ENCODE measurements around the gene ZBTB2. TPM values are rescaled to one million over a fixed set of nuclear protein-coding genes. Genes with fewer than 3 reads are reported as not detected.

The ZBTB2 gene
- total and polyA plus RNA-seq, 10 of the 15 experiments (the other 5 are each of a cell fraction or from before 2014, with no cell fraction given): 4.2 to 21.9 (median 15.0) TPM

- no peak for ATAC-seq
- no TSS peak for BruUV-seq (replicated peaks)
- Histone ChIP-seq H4K20me1 (ENCODE audit: control insufficient read depth, insufficient read depth) (no peaks in the 10 kb centered on the region), H3K27ac (ENCODE audit: control insufficient read depth, insufficient read depth) (no peak overlapping the region; the same call in 1 of the 2 replicates), H2AFZ (ENCODE audit: control insufficient read depth, low read depth, low read length) (no peak overlapping the region), H3K4me3 (0 out of 2 replicates have a peak overlapping the region, but pooled peaks have one; percentile 14), H3K27me3 (replicated peaks in 1 of 2; ENCODE audit: control insufficient read depth in 2 of 2, insufficient read depth in 2 of 2, low read length in 1 of 2) (no peaks in the 10 kb centered on the region), H3K4me2 (ENCODE audit: control insufficient read depth, insufficient read depth) (peak overlapping the region; percentile 62), H3K4me1 (ENCODE audit: control insufficient read depth, insufficient read depth, low read length) (peaks cover 20% of the 10 kb centered on the region), H3K9me3 (replicated peaks; ENCODE audit: control insufficient read depth, insufficient read depth, low read length) (no peaks in the 10 kb centered on the region; the same call in 2 of the 3 replicates), H3K79me2 (ENCODE audit: control insufficient read depth, insufficient read depth, low read length) (peaks cover 73% of the 10 kb centered on the region), H3K36me3 (ENCODE audit: control insufficient read depth in 2 of 2, insufficient read depth in 2 of 2, low read length in 1 of 2) (peaks cover 0 to 2% of the 10 kb centered on the region in 2 experiments; a peak in 1 of 4 replicates), H3K9ac (ENCODE audit: control insufficient read depth, insufficient read depth, low read length) (no peak overlapping the region)
- FAIRE-seq: no peak
- RAD21 ChIA-PET (ENCODE audit: unreplicated experiment): interaction anchor here (1.2 to 1.3 kb wide), 2 partner anchors 8 to 53 kb away, joined by 3 read pairs; no protein-coding TSS in a partner anchor
- TF ChIP-seq CREB1 (IDR thresholded peaks at IDR 0.05; ENCODE audit: low read depth) (no peak), USF2 (IDR thresholded peaks at IDR 0.05; ENCODE audit: borderline replicate concordance, low read depth, low read length) (no peak), NBN (IDR thresholded peaks at IDR 0.05) (no peak), CHD4 (IDR thresholded peaks at IDR 0.05) (no peak), POLR2AphosphoS2 (IDR thresholded peaks at IDR 0.05; ENCODE audit: low read depth, low read length) (no peak)
- SMC1A ChIA-PET (ENCODE audit: uncharacterized antibody, unreplicated experiment): interaction anchor here (0.6 to 0.8 kb wide), 2 partner anchors 63 to 278 kb away, joined by 3 read pairs; no protein-coding TSS in a partner anchor
- intact Hi-C loops (cut with micrococcal nuclease; ENCODE audit: unreplicated experiment) (no loop called here), in situ Hi-C loops (cut with MboI) (no loop called here)
- DNase-seq (ENCODE audit: low read depth, low spot score): no peak
- 74% methylated on average over 3 of the region's 3 CpGs for WGBS (ENCODE audit: insufficient coverage, insufficient replicate concordance, low lambda C conversion rate, missing lambda C conversion rate)
- CTCF ChIA-PET: interaction anchor here (1.3 to 2.0 kb wide), 3 partner anchors 8 to 29 kb away, joined by 3 to 5 read pairs (median 3); no protein-coding TSS in a partner anchor
- POLR2A ChIA-PET: interaction anchor here (0.7 to 1.1 kb wide), 2 partner anchors 13 to 485 kb away, joined by 3 to 5 read pairs; no protein-coding TSS in a partner anchor
These were observed 14.3 kb downstream of the ZBTB2 start for GRCh38 chr6:151377095-151377494.

- Histone ChIP-seq H2AFZ (ENCODE audit: control insufficient read depth, low read depth, low read length) (peak overlapping the region; percentile 46), H3K9me3 (replicated peaks; ENCODE audit: control insufficient read depth, insufficient read depth, low read length) (no peaks in the 10 kb centered on the region; the same call in 2 of the 3 replicates), H3K4me3 (peak overlapping the region; percentile 14; the same call in 1 of the 2 replicates), H3K4me2 (ENCODE audit: control insufficient read depth, insufficient read depth) (peak overlapping the region; percentile 62), H4K20me1 (ENCODE audit: control insufficient read depth, insufficient read depth) (no peaks in the 10 kb centered on the region), H3K79me2 (ENCODE audit: control insufficient read depth, insufficient read depth, low read length) (peaks cover 69% of the 10 kb centered on the region), H3K27me3 (replicated peaks in 1 of 2; ENCODE audit: control insufficient read depth in 2 of 2, insufficient read depth in 2 of 2, low read length in 1 of 2) (no peaks in the 10 kb centered on the region), H3K4me1 (ENCODE audit: control insufficient read depth, insufficient read depth, low read length) (peaks cover 20% of the 10 kb centered on the region), H3K9ac (ENCODE audit: control insufficient read depth, insufficient read depth, low read length) (no peak overlapping the region), H3K27ac (ENCODE audit: control insufficient read depth, insufficient read depth) (peak overlapping the region; percentile 31; the same call in 1 of the 2 replicates), H3K36me3 (ENCODE audit: control insufficient read depth in 2 of 2, insufficient read depth in 2 of 2, low read length in 1 of 2) (peaks cover 0 to 4% of the 10 kb centered on the region in 2 experiments; a peak in 2 of 4 replicates)
- no TSS peak for BruUV-seq (replicated peaks)
- FAIRE-seq: no peak
- peak; percentile 30 for ATAC-seq
- intact Hi-C loops (cut with micrococcal nuclease; ENCODE audit: unreplicated experiment): no loop called here
- ChIA-PET SMC1A (ENCODE audit: uncharacterized antibody, unreplicated experiment) (interaction anchor here (0.6 to 1.9 kb wide), 3 partner anchors 9 to 481 kb away, joined by 3 to 6 read pairs (median 3); no protein-coding TSS in a partner anchor), CTCF (interaction anchor here (1.0 to 2.0 kb wide), 4 partner anchors 9 to 30 kb away, joined by 3 to 5 read pairs (median 3); no protein-coding TSS in a partner anchor), POLR2A (interaction anchor here (1.1 kb wide), 1 partner anchor 13 kb away, joined by 3 read pairs; no protein-coding TSS in a partner anchor), RAD21 (ENCODE audit: unreplicated experiment) (interaction anchor here (1.2 to 1.3 kb wide), 2 partner anchors 9 to 52 kb away, joined by 3 read pairs; no protein-coding TSS in a partner anchor)
- WGBS (ENCODE audit: insufficient coverage, insufficient replicate concordance, low lambda C conversion rate, missing lambda C conversion rate): 0% methylated on average over 1 of the region's 1 CpG
- in situ Hi-C loops (cut with MboI): no loop called here
- no peak for DNase-seq (ENCODE audit: low read depth, low spot score)
- TF ChIP-seq RUNX3 (IDR thresholded peaks at IDR 0.05; ENCODE audit: low read length) (peak; percentile 89), MTA2 (IDR thresholded peaks at IDR 0.05; ENCODE audit: low read depth) (peak; percentile 34; the same call in 1 of the 2 replicates), MEF2B (IDR thresholded peaks at IDR 0.05; ENCODE audit: partially characterized antibody, poor library complexity, severe bottlenecking) (peak; percentile 82), IKZF1 (conservative IDR thresholded peaks at IDR 0.05) (peak; percentile 27; the same call in 1 of the 2 replicates), CEBPZ (IDR thresholded peaks at IDR 0.05; ENCODE audit: low read depth, low read length) (no peak), EP300 (IDR thresholded peaks at IDR 0.05; ENCODE audit: borderline replicate concordance in 1 of 2, control insufficient read depth in 1 of 2, low read depth in 2 of 2, low read length in 2 of 2) (no peak), IKZF2 (IDR thresholded peaks at IDR 0.05) (peak in 1 of 2 experiments; percentile 24; a peak in 1 of 4 replicates)
These were observed 14.9 kb downstream of the ZBTB2 start for GRCh38 chr6:151376440-151376839.
